ENCODE data around the gene TADA2B. TPM values are rescaled to one million over a fixed set of nuclear protein-coding genes. Genes with fewer than 3 reads are reported as not detected.

The TADA2B gene
- total and polyA plus RNA-seq, 2 experiments from 2014 or later: 3.6 to 11.4 TPM

DNA sequence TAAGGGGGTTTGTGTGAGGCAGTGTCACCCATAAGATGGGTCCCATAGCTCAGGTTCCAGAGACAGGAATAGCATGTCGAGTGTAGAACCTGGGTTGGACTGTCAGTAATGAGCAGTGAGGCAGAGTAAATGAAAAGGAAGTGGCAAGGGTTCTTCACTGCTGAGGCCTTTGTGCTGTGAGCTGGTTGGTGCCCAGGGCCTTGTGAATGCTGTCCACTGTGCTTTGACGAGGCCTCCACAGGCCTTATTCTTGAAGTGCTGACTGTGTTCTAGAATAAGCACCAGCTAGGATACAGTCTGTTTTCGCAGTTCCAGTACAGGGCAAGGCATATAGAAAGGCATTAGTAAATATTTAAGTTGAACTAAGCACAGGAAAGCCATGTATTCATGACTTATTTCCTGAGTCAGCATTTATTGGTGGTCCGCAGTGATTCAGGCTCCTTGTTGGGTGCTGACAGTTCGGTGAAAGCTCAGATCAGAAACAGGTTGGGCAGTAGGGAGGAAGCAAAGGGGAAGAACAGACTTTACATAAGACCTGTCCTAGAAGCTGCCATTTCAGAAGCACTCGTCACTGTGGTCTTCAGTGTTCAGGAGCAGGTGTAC is 25.6 kb upstream of the TADA2B start:
- no peaks in the 10 kb centered on the region for H3K4me1 ChIP-seq (ENCODE audit: insufficient read depth)
- H3K9me3 Mint-ChIP-seq: no peaks in the 10 kb centered on the region; the same call in 2 of the 3 replicates
- H3F3A ChIP-seq (replicated peaks; ENCODE audit: low read depth): no peaks in the 10 kb centered on the region
- H3K27me3 Mint-ChIP-seq (ENCODE audit: insufficient read depth, low read depth, poor library complexity): peaks cover 6% of the 10 kb centered on the region
- DNase-seq (ENCODE audit: low spot score) (no peak), ATAC-seq (no peak)
- no peaks in the 10 kb centered on the region for H3K9me2 ChIP-seq (ENCODE audit: insufficient read depth)
- H3K4me2 ChIP-seq: no peak overlapping the region
- H3K4me3 Mint-ChIP-seq: no peak overlapping the region
- no peaks in the 10 kb centered on the region for H3K27me3 ChIP-seq (ENCODE audit: insufficient read depth)
- no peak for TF ChIP-seq STAT1 (IDR thresholded peaks at IDR 0.05; ENCODE audit: unreplicated experiment)
- TF ChIP-seq EZH2 (IDR thresholded peaks at IDR 0.05; ENCODE audit: low read depth, unreplicated experiment): no peak
- TF ChIP-seq EZH2phosphoT487 (IDR thresholded peaks at IDR 0.05; ENCODE audit: unreplicated experiment): no peak
- no peak for TF ChIP-seq ZNF331 (CRISPR knock-in tag; IDR thresholded peaks at IDR 0.05; ENCODE audit: low read depth)
- TF ChIP-seq ETS1 (IDR thresholded peaks at IDR 0.05): no peak
- TF ChIP-seq REST (IDR thresholded peaks at IDR 0.05; ENCODE audit: unreplicated experiment): no peak
- TF ChIP-seq JUNB (IDR thresholded peaks at IDR 0.05; ENCODE audit: unreplicated experiment): no peak
- TF ChIP-seq NANOG (IDR thresholded peaks at IDR 0.05; ENCODE audit: borderline replicate concordance): no peak
- TF ChIP-seq, protein P1, sequence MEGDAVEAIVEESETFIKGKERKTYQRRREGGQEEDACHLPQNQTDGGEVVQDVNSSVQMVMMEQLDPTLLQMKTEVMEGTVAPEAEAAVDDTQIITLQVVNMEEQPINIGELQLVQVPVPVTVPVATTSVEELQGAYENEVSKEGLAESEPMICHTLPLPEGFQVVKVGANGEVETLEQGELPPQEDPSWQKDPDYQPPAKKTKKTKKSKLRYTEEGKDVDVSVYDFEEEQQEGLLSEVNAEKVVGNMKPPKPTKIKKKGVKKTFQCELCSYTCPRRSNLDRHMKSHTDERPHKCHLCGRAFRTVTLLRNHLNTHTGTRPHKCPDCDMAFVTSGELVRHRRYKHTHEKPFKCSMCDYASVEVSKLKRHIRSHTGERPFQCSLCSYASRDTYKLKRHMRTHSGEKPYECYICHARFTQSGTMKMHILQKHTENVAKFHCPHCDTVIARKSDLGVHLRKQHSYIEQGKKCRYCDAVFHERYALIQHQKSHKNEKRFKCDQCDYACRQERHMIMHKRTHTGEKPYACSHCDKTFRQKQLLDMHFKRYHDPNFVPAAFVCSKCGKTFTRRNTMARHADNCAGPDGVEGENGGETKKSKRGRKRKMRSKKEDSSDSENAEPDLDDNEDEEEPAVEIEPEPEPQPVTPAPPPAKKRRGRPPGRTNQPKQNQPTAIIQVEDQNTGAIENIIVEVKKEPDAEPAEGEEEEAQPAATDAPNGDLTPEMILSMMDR (conservative IDR thresholded peaks at IDR 0.05; ENCODE audit: low read depth in 2 of 2): no peak
- TF ChIP-seq, protein P2, sequence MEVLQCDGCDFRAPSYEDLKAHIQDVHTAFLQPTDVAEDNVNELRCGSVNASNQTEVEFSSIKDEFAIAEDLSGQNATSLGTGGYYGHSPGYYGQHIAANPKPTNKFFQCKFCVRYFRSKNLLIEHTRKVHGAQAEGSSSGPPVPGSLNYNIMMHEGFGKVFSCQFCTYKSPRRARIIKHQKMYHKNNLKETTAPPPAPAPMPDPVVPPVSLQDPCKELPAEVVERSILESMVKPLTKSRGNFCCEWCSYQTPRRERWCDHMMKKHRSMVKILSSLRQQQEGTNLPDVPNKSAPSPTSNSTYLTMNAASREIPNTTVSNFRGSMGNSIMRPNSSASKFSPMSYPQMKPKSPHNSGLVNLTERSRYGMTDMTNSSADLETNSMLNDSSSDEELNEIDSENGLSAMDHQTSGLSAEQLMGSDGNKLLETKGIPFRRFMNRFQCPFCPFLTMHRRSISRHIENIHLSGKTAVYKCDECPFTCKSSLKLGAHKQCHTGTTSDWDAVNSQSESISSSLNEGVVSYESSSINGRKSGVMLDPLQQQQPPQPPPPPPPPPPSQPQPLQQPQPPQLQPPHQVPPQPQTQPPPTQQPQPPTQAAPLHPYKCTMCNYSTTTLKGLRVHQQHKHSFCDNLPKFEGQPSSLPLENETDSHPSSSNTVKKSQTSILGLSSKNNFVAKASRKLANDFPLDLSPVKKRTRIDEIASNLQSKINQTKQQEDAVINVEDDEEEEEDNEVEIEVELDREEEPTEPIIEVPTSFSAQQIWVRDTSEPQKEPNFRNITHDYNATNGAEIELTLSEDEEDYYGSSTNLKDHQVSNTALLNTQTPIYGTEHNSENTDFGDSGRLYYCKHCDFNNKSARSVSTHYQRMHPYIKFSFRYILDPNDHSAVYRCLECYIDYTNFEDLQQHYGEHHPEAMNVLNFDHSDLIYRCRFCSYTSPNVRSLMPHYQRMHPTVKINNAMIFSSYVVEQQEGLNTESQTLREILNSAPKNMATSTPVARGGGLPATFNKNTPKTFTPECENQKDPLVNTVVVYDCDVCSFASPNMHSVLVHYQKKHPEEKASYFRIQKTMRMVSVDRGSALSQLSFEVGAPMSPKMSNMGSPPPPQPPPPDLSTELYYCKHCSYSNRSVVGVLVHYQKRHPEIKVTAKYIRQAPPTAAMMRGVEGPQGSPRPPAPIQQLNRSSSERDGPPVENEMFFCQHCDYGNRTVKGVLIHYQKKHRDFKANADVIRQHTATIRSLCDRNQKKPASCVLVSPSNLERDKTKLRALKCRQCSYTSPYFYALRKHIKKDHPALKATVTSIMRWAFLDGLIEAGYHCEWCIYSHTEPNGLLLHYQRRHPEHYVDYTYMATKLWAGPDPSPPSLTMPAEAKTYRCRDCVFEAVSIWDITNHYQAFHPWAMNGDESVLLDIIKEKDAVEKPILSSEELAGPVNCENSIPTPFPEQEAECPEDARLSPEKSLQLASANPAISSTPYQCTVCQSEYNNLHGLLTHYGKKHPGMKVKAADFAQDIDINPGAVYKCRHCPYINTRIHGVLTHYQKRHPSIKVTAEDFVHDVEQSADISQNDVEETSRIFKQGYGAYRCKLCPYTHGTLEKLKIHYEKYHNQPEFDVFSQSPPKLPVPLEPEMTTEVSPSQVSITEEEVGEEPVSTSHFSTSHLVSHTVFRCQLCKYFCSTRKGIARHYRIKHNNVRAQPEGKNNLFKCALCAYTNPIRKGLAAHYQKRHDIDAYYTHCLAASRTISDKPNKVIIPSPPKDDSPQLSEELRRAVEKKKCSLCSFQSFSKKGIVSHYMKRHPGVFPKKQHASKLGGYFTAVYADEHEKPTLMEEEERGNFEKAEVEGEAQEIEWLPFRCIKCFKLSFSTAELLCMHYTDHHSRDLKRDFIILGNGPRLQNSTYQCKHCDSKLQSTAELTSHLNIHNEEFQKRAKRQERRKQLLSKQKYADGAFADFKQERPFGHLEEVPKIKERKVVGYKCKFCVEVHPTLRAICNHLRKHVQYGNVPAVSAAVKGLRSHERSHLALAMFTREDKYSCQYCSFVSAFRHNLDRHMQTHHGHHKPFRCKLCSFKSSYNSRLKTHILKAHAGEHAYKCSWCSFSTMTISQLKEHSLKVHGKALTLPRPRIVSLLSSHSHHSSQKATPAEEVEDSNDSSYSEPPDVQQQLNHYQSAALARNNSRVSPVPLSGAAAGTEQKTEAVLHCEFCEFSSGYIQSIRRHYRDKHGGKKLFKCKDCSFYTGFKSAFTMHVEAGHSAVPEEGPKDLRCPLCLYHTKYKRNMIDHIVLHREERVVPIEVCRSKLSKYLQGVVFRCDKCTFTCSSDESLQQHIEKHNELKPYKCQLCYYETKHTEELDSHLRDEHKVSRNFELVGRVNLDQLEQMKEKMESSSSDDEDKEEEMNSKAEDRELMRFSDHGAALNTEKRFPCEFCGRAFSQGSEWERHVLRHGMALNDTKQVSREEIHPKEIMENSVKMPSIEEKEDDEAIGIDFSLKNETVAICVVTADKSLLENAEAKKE (CRISPR knock-in tag; IDR thresholded peaks at IDR 0.05): no peak
- no peak for TF ChIP-seq ZNF114 (CRISPR knock-in tag; IDR thresholded peaks at IDR 0.05)
- no peak for TF ChIP-seq POLR2AphosphoS5 (IDR thresholded peaks at IDR 0.05; ENCODE audit: low read depth)
- no peak overlapping the region for H3K4me3 ChIP-seq
- peaks cover 72% of the 10 kb centered on the region for H3K36me3 Mint-ChIP-seq (ENCODE audit: low read depth)
- H4K20me1 ChIP-seq (replicated peaks; ENCODE audit: insufficient read depth): peaks cover 27% of the 10 kb centered on the region
- no peak overlapping the region for H2AFZ ChIP-seq
- H3K27ac ChIP-seq (ENCODE audit: low read depth): no peak overlapping the region
- H3K79me2 ChIP-seq (replicated peaks; ENCODE audit: insufficient read depth): peaks cover 6% of the 10 kb centered on the region
- H3K27ac Mint-ChIP-seq: no peak overlapping the region; the same call in 1 of the 2 replicates
- no peaks in the 10 kb centered on the region; the same call in 1 of the 2 replicates for H3K36me3 ChIP-seq (ENCODE audit: insufficient read depth)
- H3K4me1 Mint-ChIP-seq: peaks cover 18% of the 10 kb centered on the region

Measured in GM23338 (cell line).